HepG2 (cell line): ENCODE measurements around the gene FFAR1. TPM values are rescaled to one million over a fixed set of nuclear protein-coding genes. Genes with fewer than 3 reads are reported as not detected.

Source experiments
- ADNP ChIP-seq: sonication (generic); formaldehyde crosslinking; IDR thresholded peaks from 2 replicates; pipeline ENCODE4 v1.4.0; 2020; ENCODE audit warnings: missing genetic modification reagents
- CEBPB ChIP-seq: IDR thresholded peaks from 2 replicates; pipeline ENCODE4 v1.6.1; 2011; ENCODE audit warnings: low read depth, low read length, improper control_type of control experiment, borderline replicate concordance
- CEBPG ChIP-seq: IDR thresholded peaks from 2 replicates; pipeline ENCODE4 v1.6.1; 2016
- CREB1 ChIP-seq, 2 experiments: fragments of 450-650 bp in 1 of 2; IDR thresholded peaks; 2 replicates each; pipeline ENCODE4 v1.6.1; 2016 to 2017; ENCODE audit warnings: control low read depth in 1 of 2, mild to moderate bottlenecking in 1 of 2, missing compliant biosample characterization in 1 of 2, missing genetic modification characterization in 1 of 2
- HNRNPLL ChIP-seq: fragments of 200-400 bp; formaldehyde crosslinking; IDR thresholded peaks from 2 replicates; pipeline ENCODE4 v1.6.1; 2017; ENCODE audit warnings: mild to moderate bottlenecking, low read depth, low read length; ENCODE audit not compliant: poor library complexity, severe bottlenecking
- KLF12 ChIP-seq: sonication (generic); formaldehyde crosslinking; IDR thresholded peaks from 2 replicates; pipeline ENCODE4 v1.4.0; 2020; ENCODE audit warnings: missing genetic modification reagents, borderline replicate concordance
- KMT2A ChIP-seq: sonication (generic); formaldehyde crosslinking; IDR thresholded peaks from 2 replicates; pipeline ENCODE4 v1.4.0; 2020; ENCODE audit warnings: missing genetic modification reagents
- MYC ChIP-seq: sonication (generic); formaldehyde crosslinking; IDR thresholded peaks from 2 replicates; pipeline ENCODE4 v1.9.0; 2021; ENCODE audit warnings: missing genetic modification reagents, borderline replicate concordance
- NCOR1 ChIP-seq: fragments of 200-600 bp; sonication (generic); IDR thresholded peaks from 2 replicates; pipeline ENCODE4 v1.7.0; 2017; ENCODE audit warnings: antibody characterized with exemption, low read length, borderline replicate concordance
- POLR2G ChIP-seq: fragments of 200-400 bp; formaldehyde crosslinking; IDR thresholded peaks from 2 replicates; pipeline ENCODE4 v1.6.1; 2018; ENCODE audit warnings: mild to moderate bottlenecking, low read depth, low read length, moderate library complexity
- TEAD2 ChIP-seq: sonication (generic); formaldehyde crosslinking; IDR thresholded peaks from 2 replicates; pipeline ENCODE4 v1.9.0; 2021; ENCODE audit warnings: missing genetic modification reagents
- TMF1 ChIP-seq: sonication (generic); formaldehyde crosslinking; IDR thresholded peaks from 2 replicates; pipeline ENCODE4 v1.8.1; 2022; ENCODE audit warnings: low read depth, missing genetic modification reagents
- ZNF441 ChIP-seq: sonication (generic); formaldehyde crosslinking; IDR thresholded peaks from 2 replicates; pipeline ENCODE4 v1.7.0; 2021; ENCODE audit warnings: missing genetic modification reagents, borderline replicate concordance
- ZNF644 ChIP-seq: IDR thresholded peaks from 2 replicates; pipeline ENCODE4 v1.6.1; 2016; ENCODE audit warnings: low read depth
- ZNF761 ChIP-seq: sonication (generic); formaldehyde crosslinking; conservative IDR thresholded peaks from 2 replicates; pipeline ENCODE4 v1.4.0; 2020; ENCODE audit warnings: mild to moderate bottlenecking, missing genetic modification reagents
- ZNF766 ChIP-seq: sonication (generic); formaldehyde crosslinking; IDR thresholded peaks from 2 replicates; pipeline ENCODE4 v1.5.0; 2020; ENCODE audit warnings: missing genetic modification reagents, borderline replicate concordance
- ZNF768 ChIP-seq: sonication (generic); formaldehyde crosslinking; IDR thresholded peaks from 2 replicates; pipeline ENCODE4 v1.4.0; 2020; ENCODE audit warnings: missing genetic modification reagents
- ZNF777 ChIP-seq: sonication (generic); formaldehyde crosslinking; IDR thresholded peaks from 2 replicates; pipeline ENCODE4 v1.4.0; 2020; ENCODE audit warnings: missing genetic modification reagents
- polyA plus RNA-seq, 8 experiments: library from polyadenylated mRNA; depleted of rRNA in 3 of 8; stranded (reverse) in 7 of 8; unstranded in 1 of 8; fragments of >200 nt; fragmentation: Illumina TruSeq in 4 of 8; extraction: Trizol in 4 of 8; gene quantifications; 2 replicates each; pipeline versions ENCODE4 v1.2.1 to v1.2.3, GENCODE V29; 2011 to 2016; ENCODE audit warnings: low read depth in 4 of 8, missing spikeins in 1 of 8, mixed read lengths in 1 of 8; ENCODE audit not compliant: insufficient read depth in 1 of 8
- total RNA-seq, 5 experiments: library from RNA; depleted of rRNA; stranded (reverse); fragments of >200 nt; fragmentation: Illumina TruSeq; extraction: Trizol; gene quantifications; 2 replicates each; pipeline ENCODE4 v1.2.3, GENCODE V29; 2016; ENCODE audit warnings: low read depth in 1 of 5
- TF ChIP-seq, protein P1 (sequence below): sonication (generic); formaldehyde crosslinking; IDR thresholded peaks from 2 replicates; pipeline ENCODE4 v1.4.0; 2020; ENCODE audit warnings: missing genetic modification reagents, borderline replicate concordance
- TF ChIP-seq, protein P2 (sequence below): sonication (generic); formaldehyde crosslinking; IDR thresholded peaks from 2 replicates; pipeline ENCODE4 v1.4.0; 2020; ENCODE audit warnings: missing genetic modification reagents
- TF ChIP-seq, protein P3 (sequence below): sonication (generic); formaldehyde crosslinking; conservative IDR thresholded peaks from 2 replicates; pipeline ENCODE4 v1.4.0; 2020; ENCODE audit warnings: missing genetic modification reagents

Gene FFAR1
- total and polyA plus RNA-seq, 2 of the 13 experiments (the other 11 are each of a cell fraction or from before 2014, with no cell fraction given), result not detected

DNA sequence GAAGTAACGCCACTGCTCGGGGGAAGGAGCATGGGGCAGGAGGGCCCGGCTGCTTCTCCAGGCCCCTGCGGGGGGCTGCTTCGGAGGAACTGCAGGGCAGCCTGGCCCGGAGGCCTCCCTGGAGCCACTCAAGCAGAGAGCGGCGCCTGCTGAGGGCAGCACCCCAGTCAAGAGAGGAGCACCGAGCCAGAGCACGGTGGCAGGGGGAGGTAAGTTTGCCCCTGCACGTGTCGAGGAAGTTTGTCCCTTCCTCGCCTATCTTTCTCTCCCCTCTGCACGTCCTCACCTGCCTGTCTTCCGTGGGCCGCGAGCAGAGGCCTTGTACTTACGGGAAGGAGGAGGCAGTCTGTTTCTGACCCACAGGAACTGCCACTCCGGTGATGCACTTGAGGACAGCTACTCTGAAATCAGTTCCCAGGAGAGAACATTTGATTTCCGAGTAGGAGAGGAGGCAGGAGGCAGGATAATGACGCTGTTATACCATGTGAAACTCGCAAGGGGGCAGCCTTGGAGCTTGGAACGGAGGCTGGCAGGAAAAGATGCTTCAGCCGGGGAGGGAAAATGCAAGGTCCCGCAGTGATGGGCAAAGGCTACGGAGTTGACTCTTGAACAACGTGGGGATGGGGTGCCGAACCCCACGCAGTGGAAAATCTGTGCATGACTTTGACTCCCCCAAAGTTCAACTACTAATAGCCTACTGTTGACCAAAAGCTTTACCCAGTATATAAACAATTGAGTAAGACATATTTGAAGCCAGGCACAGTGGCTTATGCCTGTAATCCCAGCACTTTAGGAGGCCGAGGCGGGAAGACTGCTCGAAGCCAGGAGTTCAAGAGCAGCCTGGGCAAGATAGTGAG is 5.0 kb downstream of the FFAR1 start (continued):
- TF ChIP-seq, protein P1, sequence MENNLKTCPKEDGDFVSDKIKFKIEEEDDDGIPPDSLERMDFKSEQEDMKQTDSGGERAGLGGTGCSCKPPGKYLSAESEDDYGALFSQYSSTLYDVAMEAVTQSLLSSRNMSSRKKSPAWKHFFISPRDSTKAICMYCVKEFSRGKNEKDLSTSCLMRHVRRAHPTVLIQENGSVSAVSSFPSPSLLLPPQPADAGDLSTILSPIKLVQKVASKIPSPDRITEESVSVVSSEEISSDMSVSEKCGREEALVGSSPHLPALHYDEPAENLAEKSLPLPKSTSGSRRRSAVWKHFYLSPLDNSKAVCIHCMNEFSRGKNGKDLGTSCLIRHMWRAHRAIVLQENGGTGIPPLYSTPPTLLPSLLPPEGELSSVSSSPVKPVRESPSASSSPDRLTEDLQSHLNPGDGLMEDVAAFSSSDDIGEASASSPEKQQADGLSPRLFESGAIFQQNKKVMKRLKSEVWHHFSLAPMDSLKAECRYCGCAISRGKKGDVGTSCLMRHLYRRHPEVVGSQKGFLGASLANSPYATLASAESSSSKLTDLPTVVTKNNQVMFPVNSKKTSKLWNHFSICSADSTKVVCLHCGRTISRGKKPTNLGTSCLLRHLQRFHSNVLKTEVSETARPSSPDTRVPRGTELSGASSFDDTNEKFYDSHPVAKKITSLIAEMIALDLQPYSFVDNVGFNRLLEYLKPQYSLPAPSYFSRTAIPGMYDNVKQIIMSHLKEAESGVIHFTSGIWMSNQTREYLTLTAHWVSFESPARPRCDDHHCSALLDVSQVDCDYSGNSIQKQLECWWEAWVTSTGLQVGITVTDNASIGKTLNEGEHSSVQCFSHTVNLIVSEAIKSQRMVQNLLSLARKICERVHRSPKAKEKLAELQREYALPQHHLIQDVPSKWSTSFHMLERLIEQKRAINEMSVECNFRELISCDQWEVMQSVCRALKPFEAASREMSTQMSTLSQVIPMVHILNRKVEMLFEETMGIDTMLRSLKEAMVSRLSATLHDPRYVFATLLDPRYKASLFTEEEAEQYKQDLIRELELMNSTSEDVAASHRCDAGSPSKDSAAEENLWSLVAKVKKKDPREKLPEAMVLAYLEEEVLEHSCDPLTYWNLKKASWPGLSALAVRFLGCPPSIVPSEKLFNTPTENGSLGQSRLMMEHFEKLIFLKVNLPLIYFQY (CRISPR knock-in tag), result no peak
- TF ChIP-seq, protein P2, sequence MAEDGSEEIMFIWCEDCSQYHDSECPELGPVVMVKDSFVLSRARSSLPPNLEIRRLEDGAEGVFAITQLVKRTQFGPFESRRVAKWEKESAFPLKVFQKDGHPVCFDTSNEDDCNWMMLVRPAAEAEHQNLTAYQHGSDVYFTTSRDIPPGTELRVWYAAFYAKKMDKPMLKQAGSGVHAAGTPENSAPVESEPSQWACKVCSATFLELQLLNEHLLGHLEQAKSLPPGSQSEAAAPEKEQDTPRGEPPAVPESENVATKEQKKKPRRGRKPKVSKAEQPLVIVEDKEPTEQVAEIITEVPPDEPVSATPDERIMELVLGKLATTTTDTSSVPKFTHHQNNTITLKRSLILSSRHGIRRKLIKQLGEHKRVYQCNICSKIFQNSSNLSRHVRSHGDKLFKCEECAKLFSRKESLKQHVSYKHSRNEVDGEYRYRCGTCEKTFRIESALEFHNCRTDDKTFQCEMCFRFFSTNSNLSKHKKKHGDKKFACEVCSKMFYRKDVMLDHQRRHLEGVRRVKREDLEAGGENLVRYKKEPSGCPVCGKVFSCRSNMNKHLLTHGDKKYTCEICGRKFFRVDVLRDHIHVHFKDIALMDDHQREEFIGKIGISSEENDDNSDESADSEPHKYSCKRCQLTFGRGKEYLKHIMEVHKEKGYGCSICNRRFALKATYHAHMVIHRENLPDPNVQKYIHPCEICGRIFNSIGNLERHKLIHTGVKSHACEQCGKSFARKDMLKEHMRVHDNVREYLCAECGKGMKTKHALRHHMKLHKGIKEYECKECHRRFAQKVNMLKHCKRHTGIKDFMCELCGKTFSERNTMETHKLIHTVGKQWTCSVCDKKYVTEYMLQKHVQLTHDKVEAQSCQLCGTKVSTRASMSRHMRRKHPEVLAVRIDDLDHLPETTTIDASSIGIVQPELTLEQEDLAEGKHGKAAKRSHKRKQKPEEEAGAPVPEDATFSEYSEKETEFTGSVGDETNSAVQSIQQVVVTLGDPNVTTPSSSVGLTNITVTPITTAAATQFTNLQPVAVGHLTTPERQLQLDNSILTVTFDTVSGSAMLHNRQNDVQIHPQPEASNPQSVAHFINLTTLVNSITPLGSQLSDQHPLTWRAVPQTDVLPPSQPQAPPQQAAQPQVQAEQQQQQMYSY (CRISPR knock-in tag), result no peak
- TF ChIP-seq NCOR1 (no peak), CEBPB (no peak), ZNF768 (CRISPR knock-in tag) (no peak), KMT2A (no peak), ADNP (CRISPR knock-in tag) (no peak), CEBPG (CRISPR knock-in tag) (no peak), TMF1 (CRISPR knock-in tag) (no peak), ZNF761 (CRISPR knock-in tag) (no peak), KLF12 (CRISPR knock-in tag) (no peak), ZNF777 (CRISPR knock-in tag) (no peak), HNRNPLL (no peak), ZNF441 (CRISPR knock-in tag) (no peak), ZNF644 (CRISPR knock-in tag) (no peak), CREB1 (IDR thresholded peaks at IDR 0.05) (0 out of 2 replicates have a peak, but pooled peaks have one; percentile 10), CREB1 (CRISPR knock-in tag; IDR thresholded peaks at IDR 0.05) (no peak), POLR2G (no peak), MYC (CRISPR knock-in tag) (0 out of 2 replicates have a peak, but pooled peaks have one; percentile 38), TEAD2 (CRISPR knock-in tag) (no peak), ZNF766 (CRISPR knock-in tag) (no peak)
- TF ChIP-seq, protein P3, sequence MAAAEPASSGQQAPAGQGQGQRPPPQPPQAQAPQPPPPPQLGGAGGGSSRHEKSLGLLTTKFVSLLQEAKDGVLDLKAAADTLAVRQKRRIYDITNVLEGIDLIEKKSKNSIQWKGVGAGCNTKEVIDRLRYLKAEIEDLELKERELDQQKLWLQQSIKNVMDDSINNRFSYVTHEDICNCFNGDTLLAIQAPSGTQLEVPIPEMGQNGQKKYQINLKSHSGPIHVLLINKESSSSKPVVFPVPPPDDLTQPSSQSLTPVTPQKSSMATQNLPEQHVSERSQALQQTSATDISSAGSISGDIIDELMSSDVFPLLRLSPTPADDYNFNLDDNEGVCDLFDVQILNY, result no peak
